Activated T-helper 17 cell treated with anti-CD3 and anti-CD28 coated beads, Interleukin-2, amount 50 U/mL, for 72 hours (primary cell): ENCODE measurements around the gene DGCR8. TPM values are rescaled to one million over a fixed set of nuclear protein-coding genes. Genes with fewer than 3 reads are reported as not detected.

Experiments used
- ATAC-seq: fragments of 150-1000 bp; cut with Tn5 transposase; replicated peaks from 2 replicates; pipeline ENCODE4 v1.10.0; 2021; ENCODE audit warnings: mild to moderate bottlenecking, moderate library complexity
- H3K27ac Mint-ChIP-seq: one replicate; pipeline ENCODE4 v1.8.0; 2022; ENCODE audit warnings: mixed read lengths
- H3K27me3 Mint-ChIP-seq: one replicate; pipeline ENCODE4 v1.8.0; 2022; ENCODE audit warnings: mixed read lengths
- H3K36me3 Mint-ChIP-seq: one replicate; pipeline ENCODE4 v1.8.0; 2022; ENCODE audit warnings: low read depth, mild to moderate bottlenecking, mixed read lengths
- H3K4me1 Mint-ChIP-seq: one replicate; pipeline ENCODE4 v1.8.0; 2022; ENCODE audit warnings: mixed read lengths
- H3K4me3 Mint-ChIP-seq: one replicate; pipeline ENCODE4 v1.8.0; 2022; ENCODE audit warnings: mild to moderate bottlenecking, mixed read lengths
- H3K9me3 Mint-ChIP-seq: one replicate; pipeline ENCODE4 v1.8.0; 2022; ENCODE audit warnings: mixed read lengths
- total RNA-seq, 2 donors: library from RNA; stranded (reverse); gene quantifications; one replicate each; pipeline ENCODE4 v1.2.3, GENCODE V29; 2022

DGCR8 gene
- total RNA-seq, 2 donors from 2014 or later, result 42.8 to 43.2 TPM

DNA sequence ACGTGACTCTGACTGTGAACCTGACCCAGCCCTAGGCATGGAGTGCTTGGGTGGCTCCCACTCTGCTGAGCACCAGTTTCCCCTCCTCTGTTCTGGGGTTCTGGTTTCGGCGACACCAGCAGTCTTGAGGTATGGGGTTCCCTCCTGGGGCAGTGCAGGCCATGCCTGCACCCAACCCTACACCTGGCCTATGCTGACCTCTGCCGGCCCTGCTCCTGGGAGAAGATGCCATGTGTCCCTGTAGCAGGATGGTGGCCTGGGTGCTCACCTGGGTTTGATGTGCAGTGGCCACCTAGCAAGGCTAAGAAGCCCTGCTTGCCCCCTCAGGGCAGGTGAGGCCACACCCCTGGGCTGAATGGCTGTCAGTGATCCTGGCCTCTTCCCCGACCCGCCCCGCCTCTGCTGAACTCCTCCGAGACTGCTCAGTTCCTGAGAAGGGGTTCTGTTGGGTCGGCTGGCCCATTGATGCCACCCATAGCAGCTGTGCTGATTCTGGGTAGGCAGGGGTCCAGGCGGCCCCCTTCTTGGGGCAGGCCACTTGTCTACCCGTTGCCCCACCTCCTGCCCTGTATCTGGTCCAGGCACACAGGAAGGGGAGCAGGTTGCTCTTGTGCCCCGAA is 54.0 kb downstream of the DGCR8 start:
- peak overlapping the region; percentile 63 for H3K4me3 Mint-ChIP-seq
- H3K27me3 Mint-ChIP-seq, result no peaks in the 10 kb centered on the region
- H3K9me3 Mint-ChIP-seq, result no peaks in the 10 kb centered on the region
- H3K27ac Mint-ChIP-seq, result no peak overlapping the region
- no peaks in the 10 kb centered on the region for H3K4me1 Mint-ChIP-seq
- no peak for ATAC-seq
- H3K36me3 Mint-ChIP-seq, result no peaks in the 10 kb centered on the region

DNA sequence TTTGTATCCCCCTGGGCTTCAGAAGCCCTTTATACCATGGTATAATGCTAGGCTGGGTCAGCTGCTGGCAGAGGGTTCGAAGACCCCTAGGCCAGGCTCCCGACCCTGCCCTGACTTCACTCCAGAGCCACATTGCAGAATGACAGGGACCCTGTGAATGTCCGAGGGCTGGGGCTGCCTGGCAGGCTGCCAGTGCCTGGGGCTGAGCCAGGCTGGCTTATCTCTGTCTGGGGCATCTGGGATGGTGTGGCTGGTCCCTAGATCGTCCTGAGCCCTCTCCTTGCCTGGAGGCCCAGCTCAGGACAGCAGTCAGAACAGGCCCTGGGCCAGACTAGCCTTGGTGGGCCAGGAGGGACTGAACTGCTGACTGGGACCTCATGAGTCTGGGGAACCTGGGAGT is 55.2 kb downstream of the DGCR8 start:
- H3K27ac Mint-ChIP-seq, result no peak overlapping the region

DNA sequence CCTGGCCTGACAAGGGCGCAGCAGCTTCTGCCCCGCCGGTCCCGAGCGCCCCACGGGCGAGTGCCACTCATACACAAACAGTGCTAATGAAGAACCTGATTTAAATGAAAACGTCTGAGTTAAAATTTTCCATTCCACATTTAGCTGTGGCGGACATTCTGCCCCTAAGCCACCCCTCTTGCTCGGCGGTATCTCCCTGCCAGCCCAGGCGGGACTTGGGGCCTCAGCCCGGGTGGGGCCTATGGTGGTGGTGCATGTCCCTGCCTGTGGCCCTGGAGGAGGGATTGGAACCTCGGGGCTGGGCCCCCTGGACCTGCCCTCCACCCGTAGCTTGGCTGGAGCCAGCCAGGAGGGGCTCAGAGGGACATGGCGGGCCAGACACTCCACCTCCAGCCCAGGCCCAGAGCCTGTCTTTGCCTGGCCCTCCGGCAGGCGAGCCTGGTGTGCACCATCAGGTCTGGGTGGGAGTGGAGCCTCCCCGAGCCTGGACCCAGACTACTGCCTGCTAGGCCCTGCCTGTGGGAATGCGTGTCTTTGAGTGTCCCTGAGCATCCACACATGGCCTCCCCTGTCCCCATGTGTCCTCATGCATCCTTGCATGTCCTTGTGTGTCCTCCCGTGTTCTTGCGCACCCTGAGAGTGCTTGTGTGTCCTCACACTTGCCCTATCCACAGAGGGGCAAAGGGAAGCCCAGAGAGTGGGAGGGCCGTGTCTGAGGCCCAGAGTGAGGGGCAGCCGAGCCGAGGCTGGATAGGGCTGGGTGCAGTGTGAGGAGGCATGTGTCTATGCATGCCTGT is 56.0 kb downstream of the DGCR8 start:
- H3K27me3 Mint-ChIP-seq, result no peaks in the 10 kb centered on the region
- H3K9me3 Mint-ChIP-seq, result no peaks in the 10 kb centered on the region
- H3K4me3 Mint-ChIP-seq, result no peak overlapping the region
- H3K36me3 Mint-ChIP-seq, result no peaks in the 10 kb centered on the region
- H3K27ac Mint-ChIP-seq, result no peak overlapping the region
- H3K4me1 Mint-ChIP-seq, result no peaks in the 10 kb centered on the region
- no peak for ATAC-seq

More for the DNA sequence above, 55.2 kb downstream of the DGCR8 start:
- Mint-ChIP-seq H3K4me1 (no peaks in the 10 kb centered on the region), H3K36me3 (no peaks in the 10 kb centered on the region), H3K9me3 (no peaks in the 10 kb centered on the region), H3K4me3 (no peak overlapping the region), H3K27me3 (no peaks in the 10 kb centered on the region)
- no peak for ATAC-seq

DNA sequence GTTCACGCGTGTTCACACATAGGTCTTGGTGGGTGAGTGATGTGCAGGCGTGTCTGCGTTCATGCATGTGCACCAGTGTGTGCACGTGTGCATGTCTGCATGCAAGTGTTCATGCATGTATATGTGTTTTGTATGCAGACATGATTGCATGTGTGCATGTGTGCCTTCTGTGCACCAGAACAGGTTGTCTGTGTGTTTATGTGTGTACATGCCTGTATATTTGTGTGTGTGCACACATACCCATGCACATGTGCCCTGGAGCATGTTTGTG is 56.5 kb downstream of the DGCR8 start:
- Mint-ChIP-seq H3K4me1 (no peaks in the 10 kb centered on the region), H3K36me3 (no peaks in the 10 kb centered on the region), H3K27ac (no peak overlapping the region), H3K27me3 (no peaks in the 10 kb centered on the region), H3K9me3 (no peaks in the 10 kb centered on the region), H3K4me3 (no peak overlapping the region)
- no peak for ATAC-seq

DNA sequence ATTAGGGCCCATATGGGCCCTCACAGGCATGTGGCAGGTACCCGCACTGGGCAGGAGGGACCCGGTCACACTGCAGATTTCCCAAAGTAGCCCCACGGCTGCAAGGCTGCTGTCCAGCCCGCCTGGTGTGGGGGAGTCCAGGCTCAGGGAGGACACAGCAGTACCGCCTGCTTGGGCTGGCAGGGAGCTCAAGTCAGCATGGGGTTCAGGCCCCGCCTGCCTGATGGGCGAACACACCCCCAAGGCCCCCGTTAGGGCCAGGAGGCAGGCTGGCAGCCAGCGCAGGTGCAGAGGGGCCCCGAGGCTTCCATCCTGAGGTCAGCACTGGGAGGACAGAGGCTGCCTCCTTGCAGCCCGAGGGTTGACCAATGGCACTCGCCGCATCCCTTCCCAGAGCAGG is 57.1 kb downstream of the DGCR8 start:
- H3K9me3 Mint-ChIP-seq, result no peaks in the 10 kb centered on the region
- H3K4me1 Mint-ChIP-seq, result no peaks in the 10 kb centered on the region
- no peak overlapping the region for H3K4me3 Mint-ChIP-seq
- ATAC-seq, result no peak
- no peaks in the 10 kb centered on the region for H3K36me3 Mint-ChIP-seq
- no peaks in the 10 kb centered on the region for H3K27me3 Mint-ChIP-seq
- no peak overlapping the region for H3K27ac Mint-ChIP-seq

DNA sequence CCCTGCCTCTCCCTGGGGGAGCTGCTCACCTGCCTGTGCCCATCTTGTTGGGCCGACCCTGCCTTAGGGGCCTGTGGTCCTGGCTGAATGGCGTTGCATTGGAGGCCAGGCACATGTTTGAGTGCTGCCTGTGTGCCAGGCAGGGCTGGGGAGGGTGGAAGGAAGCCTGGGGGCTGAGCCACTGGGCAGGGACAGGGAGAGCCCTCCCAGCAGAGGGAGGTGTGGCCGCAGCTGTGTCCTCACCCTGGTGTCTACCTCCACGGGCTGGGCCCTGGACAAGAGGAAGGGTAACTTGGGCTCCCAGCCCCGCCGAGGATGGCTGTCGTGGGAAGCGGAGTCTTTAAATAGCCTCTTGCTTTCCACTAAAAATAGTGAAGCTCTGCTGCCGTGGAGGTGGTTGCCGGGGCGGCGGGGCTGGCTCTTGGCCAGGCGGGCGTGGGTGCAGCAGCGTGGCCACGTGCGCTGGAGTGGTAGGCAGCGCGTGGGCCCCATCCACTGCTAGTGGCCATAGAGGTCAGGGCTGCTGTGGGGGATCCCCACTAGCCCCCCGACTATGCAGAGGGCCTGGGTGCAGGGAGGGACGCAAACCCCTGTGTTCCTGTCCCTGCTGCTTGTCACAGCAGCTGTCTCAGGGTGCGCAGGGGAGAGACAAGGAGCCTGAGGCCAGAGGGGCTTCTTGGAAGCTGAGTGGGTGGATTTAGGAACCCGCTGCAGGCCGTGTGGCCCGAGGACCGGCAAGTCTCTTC is 57.8 kb downstream of the DGCR8 start:
- Mint-ChIP-seq H3K9me3 (no peaks in the 10 kb centered on the region), H3K4me3 (no peak overlapping the region), H3K4me1 (no peaks in the 10 kb centered on the region), H3K27ac (peak overlapping the region; percentile 52), H3K36me3 (no peaks in the 10 kb centered on the region), H3K27me3 (no peaks in the 10 kb centered on the region)
- no peak for ATAC-seq

DNA sequence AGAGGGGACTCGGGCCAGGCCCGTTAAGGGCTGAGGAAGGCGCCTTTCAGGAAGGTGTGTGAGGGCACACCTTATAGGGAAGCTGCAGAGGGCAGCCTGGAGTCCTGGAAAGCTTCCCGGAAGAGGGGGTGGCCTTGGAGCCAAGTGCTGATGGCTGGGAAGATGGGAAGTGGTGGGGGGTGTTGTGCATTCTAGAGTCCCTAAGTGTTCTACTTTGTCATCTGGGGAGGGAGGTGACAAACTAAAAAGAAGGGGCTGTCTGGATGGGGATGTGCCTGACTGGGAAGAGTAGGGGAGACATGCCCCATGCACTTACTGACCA is 58.3 kb downstream of the DGCR8 start:
- H3K4me1 Mint-ChIP-seq, result no peaks in the 10 kb centered on the region
- H3K9me3 Mint-ChIP-seq, result no peaks in the 10 kb centered on the region
- no peak overlapping the region for H3K4me3 Mint-ChIP-seq

DNA sequence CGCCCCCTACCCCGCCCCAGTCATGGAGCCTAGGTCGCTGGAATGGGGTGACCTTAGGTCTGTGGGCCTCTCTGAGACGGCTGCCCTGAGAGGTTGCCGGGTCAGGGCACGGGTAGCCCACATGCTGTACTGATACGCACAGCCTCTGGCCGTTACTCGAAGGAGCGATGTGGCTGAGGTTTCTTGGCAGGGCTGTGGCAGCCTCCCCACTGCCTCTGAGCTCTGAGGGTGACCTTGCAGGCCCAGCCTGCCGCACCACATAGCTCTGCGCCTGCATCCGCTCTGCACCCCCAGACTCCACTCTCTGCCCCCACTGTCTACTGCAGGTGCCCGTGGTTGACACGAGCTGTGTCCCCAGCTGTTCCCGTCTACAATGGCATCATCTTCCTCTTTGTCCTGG is 58.8 kb downstream of the DGCR8 start:
- Mint-ChIP-seq H3K9me3 (no peaks in the 10 kb centered on the region), H3K4me3 (no peak overlapping the region), H3K27me3 (no peaks in the 10 kb centered on the region), H3K36me3 (no peaks in the 10 kb centered on the region), H3K27ac (no peak overlapping the region), H3K4me1 (no peaks in the 10 kb centered on the region)
- ATAC-seq, result no peak

More for the DNA sequence above, 58.3 kb downstream of the DGCR8 start:
- Mint-ChIP-seq H3K27me3 (no peaks in the 10 kb centered on the region), H3K36me3 (no peaks in the 10 kb centered on the region), H3K27ac (no peak overlapping the region)
- no peak for ATAC-seq

DNA sequence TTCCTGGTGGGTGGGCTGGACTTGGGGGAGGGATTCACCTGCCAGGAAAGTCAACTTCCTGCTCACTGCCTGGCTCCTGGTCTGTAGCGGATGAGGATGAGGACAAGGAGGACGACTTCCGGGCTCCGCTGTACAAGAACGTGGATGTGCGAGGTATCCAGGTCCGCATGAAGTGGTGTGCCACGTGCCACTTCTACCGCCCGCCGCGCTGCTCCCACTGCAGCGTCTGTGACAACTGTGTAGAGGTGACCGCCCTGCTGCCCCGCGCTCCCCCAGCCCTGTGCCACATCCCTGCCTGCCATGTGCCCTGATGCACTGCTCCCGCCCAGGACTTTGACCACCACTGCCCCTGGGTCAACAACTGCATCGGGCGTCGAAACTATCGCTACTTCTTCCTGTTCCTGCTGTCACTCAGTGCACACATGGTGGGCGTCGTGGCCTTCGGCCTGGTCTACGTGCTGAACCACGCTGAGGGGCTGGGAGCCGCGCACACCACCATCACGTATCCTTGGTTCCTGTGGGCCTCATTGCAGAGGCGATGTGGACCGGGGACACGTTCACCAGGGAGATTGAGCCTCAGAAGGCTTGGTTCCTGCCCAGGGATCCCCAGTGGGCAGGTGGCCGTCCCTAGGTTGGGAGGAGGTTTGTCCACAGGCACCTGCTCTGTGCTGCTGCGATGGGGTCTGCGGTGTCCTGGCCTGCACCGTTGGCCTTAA is 59.5 kb downstream of the DGCR8 start:
- Mint-ChIP-seq H3K4me1 (no peaks in the 10 kb centered on the region), H3K36me3 (no peaks in the 10 kb centered on the region), H3K4me3 (no peak overlapping the region), H3K27me3 (no peaks in the 10 kb centered on the region), H3K9me3 (no peaks in the 10 kb centered on the region), H3K27ac (no peak overlapping the region)
- no peak for ATAC-seq

DNA sequence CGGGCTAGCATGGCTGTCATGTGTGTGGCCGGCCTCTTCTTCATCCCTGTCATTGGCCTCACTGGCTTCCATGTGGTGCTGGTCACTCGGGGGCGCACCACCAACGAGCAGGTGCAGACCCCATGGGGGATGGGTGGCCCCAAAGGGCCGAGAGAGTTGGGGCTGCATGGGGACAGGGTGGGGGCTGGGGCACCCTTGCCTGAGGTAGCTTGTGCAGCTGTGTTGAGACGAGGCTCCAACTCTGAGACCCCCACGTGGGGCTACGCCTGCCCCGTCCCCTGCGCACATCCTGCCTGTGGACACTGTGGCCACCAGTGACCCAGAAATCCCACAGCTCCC is 60.0 kb downstream of the DGCR8 start:
- H3K4me1 Mint-ChIP-seq, result no peaks in the 10 kb centered on the region
- no peaks in the 10 kb centered on the region for H3K36me3 Mint-ChIP-seq
- H3K4me3 Mint-ChIP-seq, result no peak overlapping the region
- no peak for ATAC-seq
- H3K27ac Mint-ChIP-seq, result no peak overlapping the region
- H3K9me3 Mint-ChIP-seq, result no peaks in the 10 kb centered on the region
- H3K27me3 Mint-ChIP-seq, result no peaks in the 10 kb centered on the region

DNA sequence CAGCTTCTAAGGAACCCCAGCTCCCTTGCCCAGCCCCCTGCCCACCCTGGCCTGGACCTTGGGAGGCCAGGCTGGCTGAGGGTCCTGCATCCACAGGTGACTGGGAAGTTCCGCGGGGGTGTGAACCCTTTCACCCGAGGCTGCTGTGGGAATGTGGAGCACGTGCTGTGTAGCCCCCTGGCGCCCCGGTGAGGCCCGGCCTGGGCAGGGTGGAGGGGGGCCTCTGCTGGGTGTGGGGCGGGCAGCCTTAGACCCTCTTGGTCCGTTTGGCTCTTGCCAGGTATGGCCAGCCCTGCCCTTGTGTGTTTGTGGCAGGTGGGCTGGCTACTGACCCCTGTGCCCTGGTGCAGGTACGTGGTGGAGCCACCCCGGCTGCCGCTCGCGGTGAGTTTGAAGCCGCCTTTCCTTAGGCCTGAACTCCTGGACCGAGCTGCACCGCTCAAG is 60.5 kb downstream of the DGCR8 start:
- H3K36me3 Mint-ChIP-seq, result no peaks in the 10 kb centered on the region
- no peaks in the 10 kb centered on the region for H3K4me1 Mint-ChIP-seq
- H3K9me3 Mint-ChIP-seq, result no peaks in the 10 kb centered on the region
- H3K27ac Mint-ChIP-seq, result no peak overlapping the region
- no peaks in the 10 kb centered on the region for H3K27me3 Mint-ChIP-seq
- no peak for ATAC-seq
- H3K4me3 Mint-ChIP-seq, result no peak overlapping the region

DNA sequence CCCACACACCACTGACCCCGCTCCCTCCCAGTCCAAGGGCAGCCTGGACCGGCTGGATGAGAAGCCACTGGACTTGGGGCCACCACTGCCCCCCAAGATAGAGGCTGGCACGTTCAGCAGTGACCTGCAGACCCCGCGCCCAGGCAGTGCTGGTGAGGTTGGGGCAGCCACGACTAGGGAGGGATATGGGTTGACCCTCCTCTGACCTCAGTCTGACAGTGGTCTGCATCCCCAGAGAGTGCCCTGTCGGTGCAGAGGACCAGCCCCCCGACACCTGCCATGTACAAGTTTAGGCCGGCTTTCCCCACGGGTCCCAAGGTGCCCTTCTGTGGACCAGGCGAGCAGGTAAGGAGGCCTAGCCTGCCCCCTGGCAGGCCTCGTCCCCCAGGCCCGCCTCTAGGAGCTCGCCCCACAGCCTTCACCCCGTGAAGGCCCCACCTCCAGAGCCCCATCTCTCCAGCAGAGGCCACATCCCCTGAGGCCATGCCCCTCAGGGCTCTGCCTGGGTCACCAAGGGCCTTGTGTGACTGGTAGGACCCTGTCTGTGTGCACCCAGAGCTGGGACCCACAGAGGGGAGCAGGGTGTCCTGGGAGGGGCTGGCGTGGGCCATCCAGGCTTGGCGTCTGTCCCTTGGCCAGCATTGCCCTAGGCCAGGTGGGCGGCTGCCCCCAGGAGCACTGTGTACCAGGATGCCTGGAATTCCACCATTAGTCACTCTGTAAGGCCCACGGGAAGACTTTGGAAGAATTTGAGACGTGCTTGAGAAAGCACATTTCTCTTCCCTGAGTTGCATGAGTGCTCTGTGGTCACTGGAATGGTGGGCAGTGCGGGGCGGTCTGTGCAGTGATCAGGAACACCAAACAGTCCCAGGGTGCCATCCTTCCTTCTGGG is 61.4 kb downstream of the DGCR8 start:
- Mint-ChIP-seq H3K27me3 (no peaks in the 10 kb centered on the region), H3K4me3 (no peak overlapping the region), H3K36me3 (no peaks in the 10 kb centered on the region), H3K4me1 (no peaks in the 10 kb centered on the region), H3K9me3 (no peaks in the 10 kb centered on the region), H3K27ac (no peak overlapping the region)
- no peak for ATAC-seq

DNA sequence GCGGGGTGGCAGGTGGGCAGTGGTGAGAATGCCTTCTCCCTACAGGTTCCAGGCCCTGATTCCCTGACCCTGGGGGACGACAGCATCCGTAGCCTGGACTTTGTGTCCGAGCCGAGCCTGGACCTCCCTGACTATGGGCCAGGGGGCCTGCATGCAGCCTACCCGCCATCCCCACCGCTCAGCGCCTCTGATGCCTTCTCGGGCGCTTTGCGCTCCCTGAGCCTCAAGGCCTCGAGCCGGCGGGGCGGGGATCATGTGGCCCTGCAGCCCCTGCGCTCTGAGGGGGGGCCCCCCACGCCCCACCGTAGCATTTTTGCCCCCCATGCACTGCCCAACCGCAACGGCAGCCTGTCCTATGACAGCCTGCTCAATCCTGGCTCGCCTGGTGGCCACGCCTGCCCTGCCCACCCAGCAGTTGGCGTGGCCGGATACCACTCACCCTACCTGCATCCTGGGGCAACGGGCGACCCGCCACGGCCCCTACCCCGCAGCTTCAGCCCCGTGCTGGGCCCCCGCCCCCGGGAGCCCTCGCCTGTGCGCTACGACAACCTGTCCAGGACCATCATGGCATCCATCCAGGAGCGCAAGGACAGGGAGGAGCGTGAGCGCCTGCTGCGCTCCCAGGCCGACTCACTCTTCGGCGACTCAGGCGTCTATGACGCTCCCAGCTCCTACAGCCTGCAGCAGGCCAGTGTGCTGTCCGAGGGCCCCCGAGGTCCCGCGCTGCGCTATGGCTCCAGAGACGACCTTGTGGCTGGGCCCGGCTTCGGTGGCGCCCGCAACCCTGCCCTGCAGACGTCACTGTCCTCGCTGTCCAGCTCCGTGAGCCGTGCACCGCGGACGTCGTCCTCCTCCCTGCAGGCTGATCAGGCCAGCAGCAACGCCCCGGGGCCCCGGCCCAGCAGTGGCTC is 62.9 kb downstream of the DGCR8 start:
- no peak for ATAC-seq
- H3K4me1 Mint-ChIP-seq, result no peaks in the 10 kb centered on the region

More for the DNA sequence above, 62.9 kb downstream of the DGCR8 start:
- H3K9me3 Mint-ChIP-seq, result no peaks in the 10 kb centered on the region
- H3K4me3 Mint-ChIP-seq, result no peak overlapping the region
- no peak overlapping the region for H3K27ac Mint-ChIP-seq
- H3K27me3 Mint-ChIP-seq, result no peaks in the 10 kb centered on the region
- no peaks in the 10 kb centered on the region for H3K36me3 Mint-ChIP-seq
